H1 (cell line): ENCODE data around the gene ARHGAP15. TPM values are rescaled to one million over a fixed set of nuclear protein-coding genes. Genes with fewer than 3 reads are reported as not detected.

Experiments used
- PHF8 ChIP-seq: fragments of 200-600 bp; sonication (generic); conservative IDR thresholded peaks from 2 replicates; pipeline ENCODE4 v1.7.1; 2012; ENCODE audit warnings: low read depth, mild to moderate bottlenecking, inconsistent platforms, low read length, moderate library complexity
- polyA plus RNA-seq, 7 experiments: library from polyadenylated mRNA; depleted of rRNA in 3 of 7; stranded (reverse) in 5 of 7; unstranded in 2 of 7; fragments of >200 nt in 5 of 7; fragments of 200-250 nt in 2 of 7; gene quantifications; 1 replicate in 5 of 7; 2 replicates in 1 of 7; 4 replicates in 1 of 7; pipeline versions ENCODE4 v1.2.1 to v1.2.3, GENCODE V29; 2011 to 2013; ENCODE audit warnings: missing spikeins in 2 of 7, mixed read lengths in 2 of 7
- total RNA-seq: library from RNA; stranded (reverse); fragmentation: NEBNext Ultra II Directional; extraction: Animal tissue kit (Norgen Biotek cat#: 25700); gene quantifications from 2 replicates; pipeline ENCODE4 v1.2.1, GENCODE V29; 2021
- TF ChIP-seq, protein P1 (sequence below): IDR thresholded peaks from 2 replicates; pipeline ENCODE4 v1.6.1; 2012; ENCODE audit warnings: low read length, inconsistent platforms

ARHGAP15 gene
- total and polyA plus RNA-seq, 2 of the 8 experiments (the other 6 are each of a cell fraction or from before 2014, with no cell fraction given) = not detected

DNA sequence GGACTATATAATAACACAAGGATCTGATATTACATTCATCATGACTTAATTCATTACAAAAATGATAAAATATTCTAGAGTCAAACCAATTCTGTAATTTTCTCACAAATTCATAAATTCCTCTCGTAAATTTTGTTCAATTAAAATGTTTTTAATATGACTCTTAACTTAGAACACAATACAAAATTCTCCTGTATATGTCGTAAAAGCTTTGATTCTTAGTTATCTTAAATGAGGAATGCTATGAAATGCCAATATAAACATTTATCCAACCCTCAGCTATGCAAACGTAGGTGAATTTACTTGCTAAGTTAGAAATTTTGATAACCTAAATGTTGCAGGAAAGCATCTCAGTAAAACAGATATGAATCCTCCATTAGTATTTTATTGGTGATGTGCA is 28.9 kb downstream of the ARHGAP15 start (continued):
- TF ChIP-seq PHF8 = no peak
- TF ChIP-seq, protein P1, sequence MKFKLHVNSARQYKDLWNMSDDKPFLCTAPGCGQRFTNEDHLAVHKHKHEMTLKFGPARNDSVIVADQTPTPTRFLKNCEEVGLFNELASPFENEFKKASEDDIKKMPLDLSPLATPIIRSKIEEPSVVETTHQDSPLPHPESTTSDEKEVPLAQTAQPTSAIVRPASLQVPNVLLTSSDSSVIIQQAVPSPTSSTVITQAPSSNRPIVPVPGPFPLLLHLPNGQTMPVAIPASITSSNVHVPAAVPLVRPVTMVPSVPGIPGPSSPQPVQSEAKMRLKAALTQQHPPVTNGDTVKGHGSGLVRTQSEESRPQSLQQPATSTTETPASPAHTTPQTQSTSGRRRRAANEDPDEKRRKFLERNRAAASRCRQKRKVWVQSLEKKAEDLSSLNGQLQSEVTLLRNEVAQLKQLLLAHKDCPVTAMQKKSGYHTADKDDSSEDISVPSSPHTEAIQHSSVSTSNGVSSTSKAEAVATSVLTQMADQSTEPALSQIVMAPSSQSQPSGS = no peak
